Ascending aorta (tissue), 2 donors: ENCODE results near the gene CASP7. TPM values are rescaled to one million over a fixed set of nuclear protein-coding genes. Genes with fewer than 3 reads are reported as not detected.
"Not testable (repeated sequence)": the region's sequence is repeated elsewhere in the genome, so short reads cannot be mapped to it uniquely, and the experiment has no call there.

ENCODE experiments used
- DNase-seq, 2 donors: peaks; one replicate each; pipeline ENCODE4 v3.0.0-alpha.2; 2019; ENCODE audit warnings: low spot score in 2 of 2
- H3K27ac ChIP-seq, 2 donors: fragments of 200-600 bp; sonication (generic); one replicate each; pipeline ENCODE4 v1.5.1; 2016 to 2017; ENCODE audit warnings: mild to moderate bottlenecking in 1 of 2
- H3K27me3 ChIP-seq: fragments of 200-600 bp; sonication (generic); one replicate; pipeline ENCODE4 v1.5.1; 2017
- H3K36me3 ChIP-seq, 2 donors: fragments of 200-600 bp; sonication (generic); one replicate each; pipeline ENCODE4 v1.5.1; 2016
- H3K4me1 ChIP-seq, 2 donors: fragments of 200-600 bp; sonication (generic); one replicate each; pipeline ENCODE4 v1.5.1; 2016 to 2017; ENCODE audit warnings: mild to moderate bottlenecking in 1 of 2
- H3K4me3 ChIP-seq, 2 donors: fragments of 200-600 bp; sonication (generic); one replicate each; pipeline ENCODE4 v1.5.1; 2016 to 2017; ENCODE audit warnings: mild to moderate bottlenecking in 1 of 2
- H3K9me3 ChIP-seq, 2 donors: fragments of 200-600 bp; sonication (generic); one replicate each; pipeline ENCODE4 v1.5.1; 2016
- CTCF ChIP-seq, 3 experiments: fragments of 200-600 bp in 2 of 3; fragments of 450-650 bp in 1 of 3; sonication (generic) in 2 of 3; IDR thresholded peaks; one replicate each; pipeline ENCODE4 v1.5.1; 2016 to 2019; ENCODE audit warnings: antibody characterized with exemption in 3 of 3, mild to moderate bottlenecking in 1 of 3, moderate library complexity in 1 of 3
- intact Hi-C: fragments of 100-400 bp; cut with DNase I; formaldehyde crosslinking; loops from one replicate; pipeline ENCODE4 v1.15.1; 2023
- total RNA-seq: library from RNA; depleted of rRNA; stranded (reverse); fragments of >200 nt; gene quantifications from one replicate; pipeline ENCODE4 v1.1.0, GENCODE V29; 2016

Gene CASP7
- total RNA-seq, 1 donor from 2014 or later = 27.2 TPM

GRCh38 chr10:113650172-113650571 is 29.5 kb upstream of the CASP7 start:
- Histone ChIP-seq H3K36me3 (no peaks in the 10 kb centered on the region), H3K4me3 (no peak overlapping the region), H3K4me1 (no peaks in the 10 kb centered on the region), H3K27ac (no peak overlapping the region), H3K27me3 (no peaks in the 10 kb centered on the region), H3K9me3 (no peaks in the 10 kb centered on the region)
- DNase-seq = no peak
- intact Hi-C loops = loop anchor here (10.0 kb wide), 1 partner anchor 1365 kb away; the partner anchor contains the start of gene TECTB
- no peak for TF ChIP-seq CTCF (IDR thresholded peaks at IDR 0.05)

GRCh38 chr10:113651021-113651420 is 28.7 kb upstream of the CASP7 start:
- Histone ChIP-seq H3K27ac (no peak overlapping the region), H3K4me3 (no peak overlapping the region), H3K27me3 (no peaks in the 10 kb centered on the region), H3K36me3 (no peaks in the 10 kb centered on the region), H3K4me1 (no peaks in the 10 kb centered on the region), H3K9me3 (no peaks in the 10 kb centered on the region)
- no peak for DNase-seq
- intact Hi-C loops = loop anchor here (10.0 kb wide), 1 partner anchor 1366 kb away; the partner anchor contains the start of gene TECTB
- TF ChIP-seq CTCF (IDR thresholded peaks at IDR 0.05) = no peak

GRCh38 chr10:113651898-113652297 is 27.8 kb upstream of the CASP7 start:
- Histone ChIP-seq H3K27ac (no peak overlapping the region), H3K9me3 (no peaks in the 10 kb centered on the region), H3K4me3 (no peak overlapping the region), H3K4me1 (no peaks in the 10 kb centered on the region), H3K27me3 (no peaks in the 10 kb centered on the region), H3K36me3 (no peaks in the 10 kb centered on the region)
- DNase-seq = no peak
- intact Hi-C loops = loop anchor here (10.0 kb wide), 1 partner anchor 1367 kb away; the partner anchor contains the start of gene TECTB
- no peak for TF ChIP-seq CTCF (IDR thresholded peaks at IDR 0.05)

GRCh38 chr10:113652456-113652855 is 27.3 kb upstream of the CASP7 start:
- not testable (repeated sequence) for H3K4me1 ChIP-seq, H3K4me3 ChIP-seq, DNase-seq, H3K27ac ChIP-seq, H3K36me3 ChIP-seq, H3K9me3 ChIP-seq, H3K27me3 ChIP-seq
- intact Hi-C loops = loop anchor here (10.0 kb wide), 1 partner anchor 1368 kb away; the partner anchor contains the start of gene TECTB

- Histone ChIP-seq H3K36me3 (no peaks in the 10 kb centered on the region), H3K4me1 (no peaks in the 10 kb centered on the region)
- intact Hi-C loops = loop anchor here (10.0 kb wide), 1 partner anchor 1372 kb away; the partner anchor contains the start of gene TECTB
Observed at GRCh38 chr10:113656896-113657295, 22.8 kb upstream of the CASP7 start.

DNA sequence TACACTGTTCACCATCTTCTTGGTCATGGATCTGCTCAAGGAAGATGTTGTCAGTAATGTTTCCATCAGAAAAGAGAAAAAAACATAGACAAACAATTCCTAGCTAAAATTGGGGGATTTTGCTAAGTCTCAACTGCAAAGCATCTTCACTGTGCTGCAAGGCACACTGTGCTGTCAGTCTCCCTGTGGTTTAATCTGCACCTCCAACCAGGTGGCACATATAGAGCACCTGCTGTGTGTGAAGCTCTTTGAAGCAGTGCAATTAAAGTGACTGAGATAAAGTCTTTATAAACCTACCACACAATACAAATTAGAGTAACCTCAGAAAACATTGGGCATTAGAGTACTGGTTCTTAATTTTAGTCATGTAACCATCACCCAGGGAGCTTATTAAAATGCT is 22.2 kb upstream of the CASP7 start:
- TF ChIP-seq CTCF (IDR thresholded peaks at IDR 0.05) = no peak
- Histone ChIP-seq H3K4me3 (no peak overlapping the region), H3K9me3 (no peaks in the 10 kb centered on the region), H3K27ac (no peak overlapping the region), H3K36me3 (no peaks in the 10 kb centered on the region), H3K4me1 (no peaks in the 10 kb centered on the region), H3K27me3 (no peaks in the 10 kb centered on the region)
- intact Hi-C loops = loop anchor here (10.0 kb wide), 1 partner anchor 1373 kb away; the partner anchor contains the start of gene TECTB
- no peak for DNase-seq

More at GRCh38 chr10:113656896-113657295, 22.8 kb upstream of the CASP7 start:
- H3K9me3 ChIP-seq = no peaks in the 10 kb centered on the region
- no peak for DNase-seq
- no peak overlapping the region for H3K27ac ChIP-seq
- no peak overlapping the region for H3K4me3 ChIP-seq
- no peaks in the 10 kb centered on the region for H3K27me3 ChIP-seq
- TF ChIP-seq CTCF (IDR thresholded peaks at IDR 0.05) = no peak
